ENCODE results near the gene TUBE1. TPM values are rescaled to one million over a fixed set of nuclear protein-coding genes. Genes with fewer than 3 reads are reported as not detected.

TUBE1 gene
- total RNA-seq, 1 experiment from 2014 or later = 11.6 TPM

DNA sequence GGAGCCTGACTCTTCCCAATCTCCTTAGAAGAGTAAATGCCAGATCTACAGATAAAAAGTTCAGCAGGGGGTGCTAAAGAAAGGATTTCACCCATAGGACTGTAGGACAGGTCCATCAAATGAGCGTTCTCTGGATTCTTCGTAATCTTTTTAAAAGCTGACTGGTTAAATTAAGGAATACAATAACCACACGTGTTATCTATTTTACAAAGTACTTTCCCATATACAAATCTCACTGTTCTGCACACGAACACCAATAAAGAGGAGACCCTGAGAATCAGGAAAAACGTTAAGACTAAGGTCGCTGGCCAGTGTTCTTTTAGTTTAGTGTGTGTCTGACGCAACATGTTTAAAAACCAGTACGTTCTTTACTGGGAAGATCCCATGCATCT, 542 bp downstream of the TUBE1 start:
- Histone ChIP-seq H4K5ac (ENCODE audit: insufficient read length, low read depth, low read length) (no peak overlapping the region), H3K79me2 (ENCODE audit: insufficient read depth, low read length) (no peaks in the 10 kb centered on the region), H4K8ac (replicated peaks; ENCODE audit: insufficient read length, low read depth, low read length) (no peak overlapping the region), H3K18ac (ENCODE audit: insufficient read length, low read depth, low read length) (no peak overlapping the region), H2BK120ac (ENCODE audit: low read depth, low read length, poor library complexity, severe bottlenecking) (no peak overlapping the region), H3T11ph (ENCODE audit: low read length) (no peak overlapping the region), H2BK20ac (ENCODE audit: low read depth, low read length, poor library complexity, severe bottlenecking) (no peak overlapping the region), H2AK5ac (ENCODE audit: insufficient read length, low read length) (no peak overlapping the region), H3K27me3 (ENCODE audit: insufficient read depth, low read length) (no peaks in the 10 kb centered on the region), H3K9ac (ENCODE audit: extremely low read depth, insufficient read length, low read length) (peak overlapping the region; percentile 53), H3K9me3 (ENCODE audit: control insufficient read depth, low read depth, low read length) (no peaks in the 10 kb centered on the region), H3K23me2 (ENCODE audit: insufficient read length, low read depth, low read length, poor library complexity, severe bottlenecking) (no peaks in the 10 kb centered on the region), H3K79me1 (ENCODE audit: insufficient read depth, low read depth, low read length, poor library complexity, severe bottlenecking) (no peaks in the 10 kb centered on the region), H3K4ac (ENCODE audit: low read depth, low read length) (no peak overlapping the region), H3K14ac (ENCODE audit: insufficient read depth, low read length) (no peak overlapping the region), H2BK5ac (ENCODE audit: insufficient read length, low read length) (no peak overlapping the region), H3K27ac (ENCODE audit: insufficient read length, low read depth, low read length) (no peak overlapping the region), H3K56ac (ENCODE audit: insufficient read length, low read depth, low read length) (no peak overlapping the region), H2AFZ (ENCODE audit: low read length) (no peak overlapping the region), H2BK15ac (ENCODE audit: low read depth, low read length) (no peak overlapping the region), H3K4me2 (ENCODE audit: insufficient read depth, insufficient read length, low read length) (peak overlapping the region; percentile 58), H3K4me1 (ENCODE audit: insufficient read depth, low read length) (no peaks in the 10 kb centered on the region), H4K20me1 (ENCODE audit: control insufficient read depth, insufficient read depth, insufficient read length) (no peaks in the 10 kb centered on the region), H4K91ac (ENCODE audit: insufficient read length, low read depth, low read length) (no peak overlapping the region), H3K23ac (ENCODE audit: insufficient read length, low read depth, low read length) (no peak overlapping the region), H2BK12ac (ENCODE audit: insufficient read length, low read depth, low read length) (no peak overlapping the region)
- Mint-ChIP-seq H3K4me1 (no peaks in the 10 kb centered on the region), H3K27ac (no peak overlapping the region), H3K9me3 (no peaks in the 10 kb centered on the region), H3K4me3 (no peak overlapping the region), H3K36me3 (ENCODE audit: insufficient read depth in 1 of 3, low read depth in 3 of 3) (no peaks in the 10 kb centered on the region; a peak in 2 of 7 replicates), H3K27me3 (ENCODE audit: low read depth) (peaks cover 10% of the 10 kb centered on the region)
- TF ChIP-seq, protein P1, sequence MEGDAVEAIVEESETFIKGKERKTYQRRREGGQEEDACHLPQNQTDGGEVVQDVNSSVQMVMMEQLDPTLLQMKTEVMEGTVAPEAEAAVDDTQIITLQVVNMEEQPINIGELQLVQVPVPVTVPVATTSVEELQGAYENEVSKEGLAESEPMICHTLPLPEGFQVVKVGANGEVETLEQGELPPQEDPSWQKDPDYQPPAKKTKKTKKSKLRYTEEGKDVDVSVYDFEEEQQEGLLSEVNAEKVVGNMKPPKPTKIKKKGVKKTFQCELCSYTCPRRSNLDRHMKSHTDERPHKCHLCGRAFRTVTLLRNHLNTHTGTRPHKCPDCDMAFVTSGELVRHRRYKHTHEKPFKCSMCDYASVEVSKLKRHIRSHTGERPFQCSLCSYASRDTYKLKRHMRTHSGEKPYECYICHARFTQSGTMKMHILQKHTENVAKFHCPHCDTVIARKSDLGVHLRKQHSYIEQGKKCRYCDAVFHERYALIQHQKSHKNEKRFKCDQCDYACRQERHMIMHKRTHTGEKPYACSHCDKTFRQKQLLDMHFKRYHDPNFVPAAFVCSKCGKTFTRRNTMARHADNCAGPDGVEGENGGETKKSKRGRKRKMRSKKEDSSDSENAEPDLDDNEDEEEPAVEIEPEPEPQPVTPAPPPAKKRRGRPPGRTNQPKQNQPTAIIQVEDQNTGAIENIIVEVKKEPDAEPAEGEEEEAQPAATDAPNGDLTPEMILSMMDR (conservative IDR thresholded peaks at IDR 0.05) = peak; percentile 27; the same call in 1 of the 3 replicates
- no CpG with 5 or more reads among the region's 8 CpGs for WGBS (ENCODE audit: extremely low coverage, insufficient read length, low lambda C conversion rate)
- DNase-seq = no peak

Data from H9 (cell line).